Breast epithelium (tissue), 4 donors: ENCODE data around the gene SIAH3. TPM values are rescaled to one million over a fixed set of nuclear protein-coding genes. Genes with fewer than 3 reads are reported as not detected.

Experiments
- DNase-seq, 2 donors: peaks; one replicate each; pipeline ENCODE4 v3.0.0-alpha.2; 2019; ENCODE audit warnings: low spot score in 2 of 2
- H3K27ac ChIP-seq, 2 donors: fragments of 200-600 bp; sonication (generic) in 1 of 2; one replicate each; pipeline ENCODE4 v1.5.1; 2016 to 2019; ENCODE audit warnings: mild to moderate bottlenecking in 1 of 2
- H3K27me3 ChIP-seq, 2 donors: fragments of 200-600 bp; sonication (generic) in 1 of 2; one replicate each; pipeline versions ENCODE4 v1.5.1 to v1.6.0; 2017 to 2019; ENCODE audit warnings: control low read depth in 1 of 2, mild to moderate bottlenecking in 1 of 2
- H3K36me3 ChIP-seq: fragments of 200-600 bp; one replicate; pipeline ENCODE4 v1.5.1; 2019
- H3K4me1 ChIP-seq, 2 donors: fragments of 200-600 bp; sonication (generic); one replicate each; pipeline ENCODE4 v1.5.1; 2016 to 2019; ENCODE audit warnings: control low read depth in 1 of 2
- H3K4me3 ChIP-seq, 3 donors: fragments of 200-600 bp; sonication (generic); 1 replicate in 2 of 3; 2 replicates in 1 of 3; pipeline ENCODE4 v1.5.1; 2016 to 2019; ENCODE audit warnings: mild to moderate bottlenecking in 3 of 3, moderate library complexity in 2 of 3
- H3K9me3 ChIP-seq, 2 donors: fragments of 200-600 bp; sonication (generic) in 1 of 2; one replicate each; pipeline ENCODE4 v1.5.1; 2016 to 2019; ENCODE audit warnings: control low read depth in 1 of 2
- POLR2A ChIP-seq: fragments of 450-650 bp; IDR thresholded peaks from one replicate; pipeline ENCODE4 v1.6.1; 2016; ENCODE audit warnings: antibody characterized with exemption, mild to moderate bottlenecking, moderate library complexity
- POLR2AphosphoS5 ChIP-seq, 3 donors: sonication (generic); formaldehyde crosslinking; IDR thresholded peaks; one replicate each; pipeline ENCODE4 v1.6.1; 2017; ENCODE audit warnings: antibody characterized with exemption in 3 of 3
- intact Hi-C: fragments of 100-400 bp; cut with DNase I; formaldehyde crosslinking; loops from one replicate; pipeline ENCODE4 v1.15.1; 2023; ENCODE audit warnings: low total_unique reads
- total RNA-seq, 3 donors: library from RNA; depleted of rRNA; stranded (reverse); fragments of >200 nt; gene quantifications; one replicate each; pipeline ENCODE4 v1.1.0, GENCODE V29; 2016
- TF ChIP-seq, protein P1 (sequence below), 3 donors: fragments of 450-650 bp; IDR thresholded peaks; one replicate each; pipeline ENCODE4 v1.5.1; 2016 to 2017; ENCODE audit warnings: antibody characterized with exemption in 3 of 3, mild to moderate bottlenecking in 3 of 3, moderate library complexity in 3 of 3

The SIAH3 gene
- total RNA-seq, 3 donors from 2014 or later = under 0.01 TPM; not detected in 2

GRCh38 chr13:45784755-45785675 is 66.5 kb downstream of the SIAH3 start:
- DNase-seq = no peak
- TF ChIP-seq POLR2AphosphoS5 (IDR thresholded peaks at IDR 0.05) (no peak), POLR2A (no peak)
- TF ChIP-seq, protein P1, sequence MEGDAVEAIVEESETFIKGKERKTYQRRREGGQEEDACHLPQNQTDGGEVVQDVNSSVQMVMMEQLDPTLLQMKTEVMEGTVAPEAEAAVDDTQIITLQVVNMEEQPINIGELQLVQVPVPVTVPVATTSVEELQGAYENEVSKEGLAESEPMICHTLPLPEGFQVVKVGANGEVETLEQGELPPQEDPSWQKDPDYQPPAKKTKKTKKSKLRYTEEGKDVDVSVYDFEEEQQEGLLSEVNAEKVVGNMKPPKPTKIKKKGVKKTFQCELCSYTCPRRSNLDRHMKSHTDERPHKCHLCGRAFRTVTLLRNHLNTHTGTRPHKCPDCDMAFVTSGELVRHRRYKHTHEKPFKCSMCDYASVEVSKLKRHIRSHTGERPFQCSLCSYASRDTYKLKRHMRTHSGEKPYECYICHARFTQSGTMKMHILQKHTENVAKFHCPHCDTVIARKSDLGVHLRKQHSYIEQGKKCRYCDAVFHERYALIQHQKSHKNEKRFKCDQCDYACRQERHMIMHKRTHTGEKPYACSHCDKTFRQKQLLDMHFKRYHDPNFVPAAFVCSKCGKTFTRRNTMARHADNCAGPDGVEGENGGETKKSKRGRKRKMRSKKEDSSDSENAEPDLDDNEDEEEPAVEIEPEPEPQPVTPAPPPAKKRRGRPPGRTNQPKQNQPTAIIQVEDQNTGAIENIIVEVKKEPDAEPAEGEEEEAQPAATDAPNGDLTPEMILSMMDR (IDR thresholded peaks at IDR 0.05) = no peak
- no peak overlapping the region for H3K4me3 ChIP-seq

GRCh38 chr13:45783346-45784043 is 68.1 kb downstream of the SIAH3 start:
- Histone ChIP-seq H3K27ac (no peak overlapping the region), H3K27me3 (no peaks in the 10 kb centered on the region), H3K9me3 (no peaks in the 10 kb centered on the region), H3K4me1 (no peaks in the 10 kb centered on the region), H3K36me3 (no peaks in the 10 kb centered on the region), H3K4me3 (no peak overlapping the region)
- TF ChIP-seq, protein P1 (IDR thresholded peaks at IDR 0.05) = no peak
- TF ChIP-seq POLR2AphosphoS5 (IDR thresholded peaks at IDR 0.05) (no peak), POLR2A (no peak)
- intact Hi-C loops = no loop called here
- no peak for DNase-seq

More at GRCh38 chr13:45784755-45785675, 66.5 kb downstream of the SIAH3 start:
- Histone ChIP-seq H3K27ac (no peak overlapping the region), H3K9me3 (no peaks in the 10 kb centered on the region), H3K27me3 (no peaks in the 10 kb centered on the region), H3K36me3 (no peaks in the 10 kb centered on the region), H3K4me1 (no peaks in the 10 kb centered on the region)
- intact Hi-C loops = no loop called here

- TF ChIP-seq POLR2AphosphoS5 (IDR thresholded peaks at IDR 0.05) (no peak), POLR2A (no peak)
- TF ChIP-seq, protein P1 (IDR thresholded peaks at IDR 0.05) = no peak
- H3K4me1 ChIP-seq = no peaks in the 10 kb centered on the region
- no peak for DNase-seq
- intact Hi-C loops = no loop called here
- no peaks in the 10 kb centered on the region for H3K36me3 ChIP-seq
- no peak overlapping the region for H3K4me3 ChIP-seq
- H3K9me3 ChIP-seq = no peaks in the 10 kb centered on the region
- no peaks in the 10 kb centered on the region for H3K27me3 ChIP-seq
- H3K27ac ChIP-seq = no peak overlapping the region
Measured at GRCh38 chr13:45782327-45783045, 69.1 kb downstream of the SIAH3 start.

- no peaks in the 10 kb centered on the region for H3K9me3 ChIP-seq
- no peaks in the 10 kb centered on the region for H3K27me3 ChIP-seq
- no peaks in the 10 kb centered on the region for H3K4me1 ChIP-seq
- H3K36me3 ChIP-seq = no peaks in the 10 kb centered on the region
- intact Hi-C loops = no loop called here
- TF ChIP-seq, protein P1 (IDR thresholded peaks at IDR 0.05) = no peak
- TF ChIP-seq POLR2A (no peak), POLR2AphosphoS5 (IDR thresholded peaks at IDR 0.05) (no peak)
- no peak overlapping the region for H3K27ac ChIP-seq
- no peak overlapping the region for H3K4me3 ChIP-seq
- DNase-seq = no peak
Measured at GRCh38 chr13:45781553-45782326, 69.8 kb downstream of the SIAH3 start.
